GM18870 (cell line): ENCODE measurements around the gene MALRD1.

Experiments used
- ATAC-seq: cut with Tn5 transposase; IDR thresholded peaks from one replicate; pipeline ENCODE4 v1.9.1; 2021; ENCODE audit warnings: moderate library complexity; ENCODE audit not compliant: unreplicated experiment

Gene MALRD1

DNA sequence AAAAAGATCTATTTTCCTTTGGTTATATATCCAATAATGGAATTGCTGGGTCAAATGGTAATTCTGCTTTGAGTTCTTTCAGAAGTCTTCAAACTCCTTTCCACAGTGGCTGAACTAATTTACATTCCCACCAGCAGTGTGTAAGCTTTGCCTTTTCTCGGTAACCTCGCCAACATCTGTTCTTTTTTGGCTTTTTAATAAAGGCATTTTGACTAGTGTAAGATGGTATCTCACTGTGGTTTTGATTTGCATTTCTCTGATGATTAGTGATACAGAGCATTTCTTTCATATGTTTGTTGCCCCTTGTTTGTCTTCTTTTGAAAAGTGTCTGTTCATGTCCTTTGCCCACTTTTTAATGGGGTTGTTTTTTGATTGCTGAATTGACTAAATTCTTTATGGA, 285.0 kb downstream of the MALRD1 start:
- no peak for ATAC-seq

DNA sequence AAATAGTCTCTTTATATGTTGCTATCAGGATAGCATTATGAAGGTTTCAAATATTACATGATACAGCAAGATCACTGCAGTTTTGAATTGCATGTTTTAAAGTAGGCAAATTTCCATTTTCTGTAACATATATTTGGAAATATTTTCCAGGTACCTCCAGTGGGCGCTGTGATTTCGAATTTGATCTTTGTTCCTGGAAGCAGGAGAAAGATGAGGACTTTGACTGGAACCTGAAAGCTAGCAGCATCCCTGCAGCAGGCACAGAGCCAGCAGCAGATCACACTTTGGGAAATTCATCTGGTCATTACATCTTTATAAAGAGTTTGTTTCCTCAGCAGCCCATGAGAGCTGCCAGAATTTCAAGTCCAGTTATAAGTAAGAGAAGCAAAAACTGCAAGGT, 299.0 kb downstream of the MALRD1 start:
- no peak for ATAC-seq

DNA sequence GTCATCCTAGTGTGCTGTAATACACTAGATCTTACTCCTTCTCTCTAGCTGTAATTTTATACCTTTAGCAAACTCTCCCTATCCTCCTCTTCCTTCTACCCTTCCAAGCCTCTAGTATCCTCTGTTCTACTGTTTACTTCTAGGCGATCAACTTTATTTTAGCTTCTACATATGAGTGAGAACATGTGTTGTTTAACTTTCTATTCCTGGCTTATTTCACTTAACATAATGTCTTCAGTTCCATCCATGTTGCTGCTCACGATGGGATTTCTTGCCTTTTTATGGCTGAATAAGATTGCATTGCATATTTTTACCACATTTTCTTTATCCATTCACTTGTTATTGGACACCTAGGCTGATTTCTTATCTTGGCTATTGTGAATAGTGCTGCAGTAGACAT, 318.6 kb downstream of the MALRD1 start:
- ATAC-seq, result no peak

DNA sequence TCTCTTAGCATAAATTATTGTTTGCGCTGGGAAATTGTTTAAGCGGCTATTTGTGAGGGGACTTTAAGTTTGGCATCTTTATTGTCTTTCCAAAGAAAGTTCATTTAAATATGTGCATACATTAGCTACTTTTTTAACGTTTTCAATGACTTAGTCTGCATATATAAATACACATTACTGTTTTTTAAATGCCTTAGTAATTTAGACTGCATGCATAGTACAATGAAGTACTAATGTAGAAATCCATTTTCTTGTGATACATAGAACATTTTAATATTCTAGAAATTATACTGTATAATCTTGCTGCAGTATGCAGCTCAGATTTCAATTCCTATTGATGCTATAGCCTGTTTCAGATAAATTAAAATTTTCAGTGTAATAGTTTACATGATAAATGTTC, 325.4 kb downstream of the MALRD1 start:
- ATAC-seq, result no peak

DNA sequence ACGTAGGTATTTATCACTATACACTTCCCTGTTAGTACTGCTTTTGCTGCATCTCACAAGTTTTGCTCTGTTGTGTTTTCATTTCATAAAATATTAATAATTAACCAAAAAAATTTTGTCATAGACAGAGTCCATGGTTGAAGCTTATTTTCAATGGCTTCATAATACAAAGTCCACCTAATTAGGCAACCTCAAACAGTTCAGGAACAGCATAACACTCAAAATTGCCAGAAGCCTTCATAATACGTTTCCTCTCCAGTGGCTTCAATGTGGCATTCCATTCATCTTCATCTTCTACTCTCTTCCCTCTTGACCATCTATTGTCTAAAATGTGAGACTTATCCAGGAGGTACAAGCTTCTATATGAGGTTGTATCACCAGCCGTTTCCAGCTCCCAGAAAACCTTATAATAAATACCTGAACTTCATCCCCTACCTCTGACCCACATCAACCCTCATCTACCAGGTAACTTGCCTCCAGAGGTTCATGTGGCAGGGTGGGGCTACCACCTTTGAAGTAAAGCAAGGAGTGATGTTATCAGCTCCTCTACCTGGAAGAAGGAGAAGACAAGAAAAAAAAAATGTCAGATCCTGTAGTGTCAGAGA, 337.3 kb downstream of the MALRD1 start:
- ATAC-seq, result no peak

DNA sequence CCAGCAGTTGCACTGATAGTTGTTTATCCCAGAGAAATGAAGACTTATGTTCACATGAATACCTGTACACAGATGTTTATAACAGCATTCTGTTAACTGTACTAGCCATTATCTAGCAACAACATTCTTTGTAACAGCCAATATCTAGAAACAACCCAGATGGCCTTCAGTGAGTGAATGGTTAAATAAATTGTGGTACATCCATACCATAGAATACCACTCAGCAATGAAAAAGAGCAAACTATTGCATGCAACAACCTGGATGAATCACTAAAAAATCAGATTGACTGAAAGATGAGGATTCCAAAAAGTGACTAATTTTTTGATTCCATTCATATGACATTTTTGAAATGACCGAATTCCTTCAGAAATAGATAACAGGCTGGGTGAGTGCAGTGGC, 360.3 kb downstream of the MALRD1 start:
- ATAC-seq, result no peak

DNA sequence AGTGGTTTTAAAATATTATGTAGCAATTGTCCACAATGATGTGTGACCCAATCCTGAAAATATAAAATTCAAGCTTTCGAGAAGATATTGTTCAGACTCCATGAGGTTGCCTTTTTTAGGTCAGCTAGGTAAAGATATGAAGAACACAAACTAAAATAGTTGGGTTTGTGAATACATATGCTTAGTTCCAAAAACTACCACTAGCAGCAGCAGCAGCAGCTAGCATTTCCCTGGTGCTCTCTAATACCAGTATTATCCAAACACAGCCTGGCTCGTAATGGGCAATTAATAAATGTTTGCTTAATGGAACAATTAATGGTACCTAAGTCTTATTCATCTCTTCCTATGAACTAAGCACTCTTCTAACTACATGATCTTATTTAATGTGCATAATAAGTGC, 362.5 kb downstream of the MALRD1 start:
- ATAC-seq, result no peak

DNA sequence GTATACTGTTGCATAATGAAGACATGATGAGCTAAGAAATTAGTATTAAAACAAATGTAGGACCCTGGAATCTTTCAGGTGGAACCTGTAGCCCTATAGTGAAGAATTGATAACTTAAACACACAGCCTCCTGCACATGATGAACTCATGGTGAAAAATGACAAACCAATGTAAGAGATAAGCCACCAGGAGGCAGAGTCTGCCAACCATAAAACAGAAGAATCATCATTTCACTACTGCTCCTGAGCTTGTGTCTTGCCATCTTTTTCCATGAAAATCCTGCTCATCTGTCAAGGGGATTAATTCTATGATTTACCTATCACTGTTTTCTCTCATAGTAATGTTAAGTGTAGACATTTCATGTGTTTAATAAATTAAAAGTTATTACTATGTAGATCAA, 363.9 kb downstream of the MALRD1 start:
- no peak for ATAC-seq

DNA sequence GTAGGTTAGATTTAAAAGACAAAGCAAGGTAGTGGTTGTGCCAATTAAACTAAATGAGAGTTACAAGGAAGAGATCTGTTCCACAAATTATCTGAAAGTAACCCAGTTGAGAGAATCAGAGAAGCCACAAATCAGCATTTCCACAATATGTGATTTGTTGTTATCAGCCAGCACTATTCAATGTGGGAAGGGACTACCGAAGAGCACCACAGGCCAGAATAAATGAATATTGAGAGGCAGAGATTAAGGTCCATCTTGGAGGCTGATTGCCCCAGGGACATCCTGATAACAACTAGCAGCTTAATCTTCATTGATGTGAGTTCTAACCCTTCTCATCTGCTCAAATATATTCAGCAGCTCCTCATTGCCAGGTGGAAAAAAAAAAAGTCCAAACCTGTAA, 367.6 kb downstream of the MALRD1 start:
- no peak for ATAC-seq

DNA sequence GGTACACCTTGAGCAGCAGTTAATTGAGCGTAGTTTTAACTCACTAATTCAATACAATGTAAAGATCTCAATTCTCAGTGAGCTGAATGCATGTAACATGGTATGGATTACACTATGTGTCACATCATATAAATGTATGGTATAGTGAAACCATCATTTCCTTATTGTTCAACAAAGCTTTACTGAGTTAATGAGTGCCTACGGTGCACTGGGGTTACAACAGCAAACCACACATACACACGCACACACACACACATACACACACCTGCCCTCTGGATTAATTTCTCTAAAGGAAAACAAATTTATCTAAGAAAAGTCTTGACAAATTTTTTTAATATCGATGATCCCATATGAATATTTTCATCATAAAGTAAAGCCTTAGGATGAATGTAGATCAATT, 369.1 kb downstream of the MALRD1 start:
- no peak for ATAC-seq

DNA sequence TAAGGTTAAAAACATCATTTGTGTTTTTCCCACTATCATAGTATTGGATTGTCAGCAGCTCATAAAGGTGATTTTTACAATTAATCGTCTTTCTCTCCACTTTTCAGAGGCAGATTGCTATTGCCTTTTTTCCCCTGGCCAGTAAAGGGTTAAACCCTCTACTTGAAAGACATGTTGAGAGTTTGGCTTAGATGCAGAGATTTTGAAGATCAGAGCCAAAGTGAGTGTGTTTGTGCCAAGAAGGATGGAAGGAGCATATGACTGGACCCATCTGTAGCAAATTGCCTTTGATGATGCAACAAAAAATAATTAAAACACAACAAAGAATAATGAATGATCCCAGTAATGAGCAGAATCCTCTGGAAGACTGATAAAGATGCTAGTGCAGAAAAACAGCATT, 373.1 kb downstream of the MALRD1 start:
- ATAC-seq, result no peak

DNA sequence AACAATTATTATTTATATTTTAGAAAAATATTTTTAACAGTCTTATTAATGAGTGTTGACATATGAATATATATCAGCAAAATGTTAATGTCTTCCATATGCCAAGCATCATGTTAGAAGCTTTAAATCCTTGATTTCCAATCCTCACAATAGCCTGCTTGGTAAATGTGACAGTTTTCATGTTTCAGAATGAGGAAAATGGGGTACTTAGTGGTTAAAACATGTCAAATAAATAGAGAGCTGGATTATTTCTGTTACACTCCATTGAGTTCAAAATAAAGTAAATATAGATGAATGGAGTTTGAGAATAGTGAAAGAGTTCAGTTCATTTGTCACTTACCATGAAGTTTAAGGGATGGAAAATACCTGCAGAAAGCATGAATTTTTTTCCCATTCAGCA, 377.4 kb downstream of the MALRD1 start:
- ATAC-seq, result no peak

DNA sequence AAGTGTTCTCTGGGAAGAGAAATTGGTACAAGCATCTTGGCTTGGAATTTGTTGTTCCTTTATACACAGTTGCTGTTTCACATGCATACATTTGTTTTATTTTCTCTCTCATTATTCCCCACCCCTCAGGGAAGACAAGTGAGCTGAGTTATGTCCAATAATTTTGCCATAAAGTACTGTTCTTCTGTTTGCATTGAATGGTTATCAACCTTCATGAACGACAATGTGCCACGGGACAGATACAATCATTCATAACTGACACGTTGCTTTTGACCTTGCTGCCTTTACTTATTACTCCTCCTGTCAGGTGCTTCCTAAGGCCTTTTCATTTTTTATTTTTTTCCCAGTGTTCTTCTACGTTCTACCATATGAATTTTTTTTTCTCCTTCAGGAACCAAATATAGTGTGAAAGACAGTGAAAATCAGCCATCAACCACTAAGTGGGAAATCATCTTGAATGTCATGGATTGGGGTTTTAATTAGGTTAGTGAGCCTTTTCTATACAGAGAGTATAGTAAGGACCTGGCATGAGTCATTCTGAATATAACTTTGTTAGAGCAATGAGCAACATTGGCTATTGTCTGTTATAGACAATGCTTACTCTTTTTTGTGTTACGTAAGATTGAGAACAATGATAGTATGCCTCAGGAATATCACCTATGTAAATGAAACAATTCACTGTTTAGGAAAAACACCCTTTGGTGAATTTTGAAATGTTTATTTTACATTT, 383.2 kb downstream of the MALRD1 start:
- ATAC-seq, result no peak

DNA sequence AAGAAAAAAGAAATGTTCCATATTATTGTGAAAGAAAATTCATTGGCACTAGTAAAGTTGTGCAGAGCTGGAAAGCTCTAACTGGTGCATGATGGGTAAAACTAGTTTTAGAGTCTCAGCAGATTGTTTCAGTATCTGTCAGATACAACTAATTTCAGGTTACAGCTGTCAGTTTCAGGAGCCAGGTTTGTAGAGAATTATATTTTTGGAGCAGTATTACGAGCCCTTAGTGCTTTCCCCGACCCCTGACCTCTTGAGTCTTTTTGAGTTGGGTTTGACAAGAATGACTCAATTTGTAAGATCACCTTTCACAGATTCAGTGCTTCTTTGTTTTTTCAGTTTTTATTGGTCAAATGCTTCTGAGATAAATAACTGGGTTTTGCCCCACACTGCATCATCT, 401.3 kb downstream of the MALRD1 start:
- ATAC-seq, result no peak

DNA sequence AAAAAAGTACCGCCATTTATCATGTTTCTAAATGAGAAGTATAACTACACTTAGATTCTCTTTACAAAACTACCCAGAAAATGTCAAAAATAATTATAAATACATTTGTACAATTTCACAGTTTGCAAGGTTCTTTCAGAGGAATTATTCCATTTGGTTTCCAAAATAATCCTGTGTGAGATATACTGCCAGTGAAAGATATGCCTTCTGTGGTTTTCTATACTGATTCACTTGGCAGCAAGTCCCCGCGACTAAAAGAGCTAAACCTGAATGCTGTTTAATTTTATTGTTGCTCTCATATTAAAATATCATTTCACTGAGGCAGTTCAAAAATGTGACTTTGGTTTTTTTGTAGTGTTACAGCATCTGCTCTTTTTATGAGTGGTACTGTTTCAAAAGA, 402.8 kb downstream of the MALRD1 start:
- ATAC-seq, result no peak

DNA sequence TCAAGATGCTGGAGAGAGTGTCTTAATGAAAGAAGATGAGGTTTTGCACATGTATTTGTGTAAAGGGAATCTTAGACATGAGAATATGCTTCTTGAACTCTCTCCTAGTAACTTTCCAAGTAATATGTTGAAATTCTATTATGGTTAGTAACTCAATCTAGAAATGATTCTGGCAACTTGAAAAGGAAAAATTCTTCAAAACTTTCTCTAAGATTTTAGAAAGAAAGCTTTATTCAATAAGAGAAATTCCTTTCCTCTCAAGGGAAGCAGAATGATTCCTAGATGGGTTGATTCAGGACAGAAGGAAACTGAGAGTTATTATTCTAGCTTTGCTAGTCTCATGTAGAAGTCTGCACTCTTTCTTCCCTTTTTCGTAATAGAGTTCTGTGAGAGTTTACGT, 403.3 kb downstream of the MALRD1 start:
- no peak for ATAC-seq

DNA sequence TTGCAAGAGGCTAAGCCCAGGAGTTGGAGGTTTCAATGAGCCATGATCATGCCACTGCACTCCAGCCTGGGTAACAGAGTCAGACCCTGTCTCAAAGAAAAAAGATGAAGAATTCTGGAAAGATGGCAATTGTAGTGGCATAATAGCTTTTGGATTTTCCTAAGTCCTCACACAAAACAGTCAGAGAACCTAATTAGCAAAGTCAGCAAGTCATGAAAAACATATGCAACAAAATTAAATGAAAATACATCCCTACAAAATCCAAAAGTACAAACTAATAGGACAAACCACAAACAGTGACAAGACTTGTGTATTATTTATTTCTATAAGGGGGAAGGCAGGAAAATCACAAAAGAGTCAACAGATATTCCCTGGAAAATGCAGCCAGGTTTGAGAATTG, 405.4 kb downstream of the MALRD1 start:
- ATAC-seq, result no peak

DNA sequence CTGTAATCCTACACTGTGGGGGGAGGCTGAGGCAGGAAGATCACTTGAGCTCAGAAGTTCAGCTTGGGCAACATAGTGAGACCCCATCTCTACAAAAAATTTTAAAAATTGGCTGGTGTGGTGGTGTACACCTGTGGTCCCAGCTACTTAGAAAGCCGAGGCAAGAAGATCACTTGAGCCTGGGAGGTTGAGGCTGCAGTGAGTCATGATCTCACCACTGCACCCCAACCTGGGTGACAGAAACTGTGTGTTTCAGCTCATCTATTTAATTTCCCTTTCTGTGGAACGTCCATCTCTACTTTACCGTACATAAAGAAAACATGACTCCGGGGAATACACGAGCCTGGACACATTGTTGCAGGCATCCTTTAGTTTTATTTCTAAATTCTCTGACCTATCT, 413.0 kb downstream of the MALRD1 start:
- ATAC-seq, result no peak

DNA sequence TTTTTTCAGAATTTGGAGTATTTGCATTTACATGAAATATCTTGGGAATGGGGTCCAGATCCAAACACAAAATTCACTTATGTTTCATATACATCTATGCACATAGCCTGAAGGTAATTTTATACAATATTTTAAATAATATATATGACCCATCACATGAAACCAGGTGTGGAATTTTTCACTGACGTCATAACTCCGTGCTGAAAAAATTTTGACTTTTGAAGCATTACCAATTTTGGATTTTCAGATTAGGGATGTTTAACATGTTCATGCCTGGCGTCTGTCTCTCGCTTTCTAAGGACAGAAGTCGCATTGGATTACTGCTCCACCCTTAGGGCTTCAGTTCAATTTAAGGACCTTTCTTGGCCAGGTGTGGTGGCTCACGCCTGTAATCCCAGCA, 418.1 kb downstream of the MALRD1 start:
- ATAC-seq, result no peak

DNA sequence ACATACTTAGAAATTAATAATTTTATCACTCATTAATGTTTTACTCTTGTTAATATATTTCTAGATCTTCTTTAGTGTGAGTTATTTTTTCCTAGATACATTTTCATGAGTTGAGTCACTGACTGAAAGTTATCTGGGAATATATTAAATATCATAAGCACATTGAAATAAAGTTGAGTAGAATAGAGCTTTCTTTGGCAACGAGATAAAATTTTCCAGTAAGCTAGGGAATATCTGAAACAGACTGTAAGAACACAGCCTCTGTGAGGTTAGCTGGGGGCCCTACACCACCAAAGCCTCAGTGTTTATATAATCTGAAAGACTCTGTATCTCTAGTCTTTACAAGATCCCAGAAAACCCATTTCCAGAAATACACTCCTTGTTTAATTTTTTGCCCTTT, 419.8 kb downstream of the MALRD1 start:
- no peak for ATAC-seq

DNA sequence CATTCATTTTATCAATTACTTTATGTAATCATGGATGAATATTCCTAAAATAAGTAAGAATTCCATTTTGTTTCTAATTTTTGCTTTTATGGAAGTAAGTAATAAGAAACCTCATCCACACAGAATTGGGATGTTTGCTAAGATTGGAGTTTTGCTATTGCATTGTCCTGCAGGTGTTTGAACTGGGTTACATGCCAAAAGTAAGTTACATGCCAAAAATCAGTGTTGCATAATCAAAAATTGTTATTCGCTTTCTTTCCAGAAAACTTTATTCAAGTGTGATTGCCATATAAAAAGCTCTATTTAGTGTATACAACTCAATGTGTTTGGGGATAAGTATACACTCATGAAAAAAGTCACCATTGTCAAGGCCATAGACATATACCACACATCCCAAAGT, 420.9 kb downstream of the MALRD1 start:
- ATAC-seq, result no peak

DNA sequence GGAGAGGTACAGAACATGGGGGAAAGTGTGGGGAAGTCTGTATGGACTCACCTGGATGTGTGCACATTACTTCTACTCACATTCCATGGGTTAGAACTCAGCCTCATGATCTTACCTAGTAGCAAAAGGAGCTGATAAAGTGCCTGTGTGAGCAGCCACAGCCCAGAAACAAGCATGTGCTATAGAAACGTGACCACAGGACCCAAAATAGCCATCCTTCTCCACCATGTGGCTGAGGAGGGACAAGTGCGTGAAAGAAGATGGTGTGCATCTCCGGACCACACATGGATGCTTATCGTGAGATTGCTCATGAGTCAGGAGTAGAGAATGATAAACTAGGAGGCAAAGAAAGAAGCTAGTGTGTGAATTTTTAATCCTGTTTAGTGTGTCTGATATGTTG, 431.3 kb downstream of the MALRD1 start:
- no peak for ATAC-seq

DNA sequence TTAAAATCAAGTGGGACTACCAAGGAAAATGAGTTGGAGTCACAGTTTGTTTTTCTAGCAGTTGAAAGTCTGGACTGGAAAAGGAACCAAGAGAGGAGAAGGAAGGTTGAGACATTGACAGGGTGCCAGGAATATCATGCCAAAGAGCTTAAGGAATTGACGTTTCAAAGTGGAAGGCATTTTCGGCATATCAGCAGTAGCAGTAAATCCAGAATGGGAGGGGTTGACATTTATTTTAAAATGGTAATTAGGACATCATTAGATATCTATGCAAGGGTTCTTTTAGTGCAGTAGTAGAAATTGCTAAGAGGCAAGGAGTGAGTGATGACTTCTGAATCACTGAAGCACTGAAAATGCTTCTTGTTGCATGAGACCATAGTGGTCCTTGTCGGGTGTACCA, 431.8 kb downstream of the MALRD1 start:
- ATAC-seq, result no peak
